GM13976 (cell line): Measurements from ENCODE around the gene UAP1.

Experiments used
- DNase-seq: peaks from one replicate; pipeline ENCODE4 v3.0.0; 2012; ENCODE audit warnings: low spot score
- in situ Hi-C: fragments of 300-500 bp; cut with MboI; formaldehyde crosslinking; loops from one replicate; pipeline ENCODE4 v1.12.0; 2022; ENCODE audit warnings: low sequenced_read_pairs, mixed read lengths, inconsistent platforms; ENCODE audit not compliant: unreplicated experiment
- TF ChIP-seq, protein P1 (sequence below): IDR thresholded peaks from 2 replicates; pipeline ENCODE4 v1.5.1; 2012; ENCODE audit warnings: borderline replicate concordance, mild to moderate bottlenecking; ENCODE audit not compliant: insufficient read depth; ENCODE audit errors: extremely low read depth, missing control alignments, control extremely low read depth

Gene UAP1

DNA sequence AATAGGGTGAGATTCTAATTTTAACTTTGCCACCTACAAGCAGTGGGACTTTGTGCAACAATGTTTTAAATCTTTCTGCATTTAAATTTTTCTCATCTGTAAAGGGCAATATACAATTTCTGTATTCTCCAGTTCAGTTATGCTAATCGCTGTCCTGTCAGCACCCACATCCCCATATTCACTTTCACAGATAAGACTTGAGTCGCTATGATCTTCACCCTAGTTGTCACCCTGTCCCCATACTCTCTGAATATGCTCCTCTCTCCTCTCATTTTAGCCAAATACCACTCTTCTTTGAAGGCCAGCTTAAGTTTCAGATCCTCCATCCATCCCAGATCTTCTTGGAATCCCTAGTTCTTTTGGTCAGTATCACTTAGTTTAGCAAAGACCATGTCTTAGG lies 79.6 kb downstream of the UAP1 start:
- in situ Hi-C loops = no loop called here
- DNase-seq = no peak
- TF ChIP-seq, protein P1, sequence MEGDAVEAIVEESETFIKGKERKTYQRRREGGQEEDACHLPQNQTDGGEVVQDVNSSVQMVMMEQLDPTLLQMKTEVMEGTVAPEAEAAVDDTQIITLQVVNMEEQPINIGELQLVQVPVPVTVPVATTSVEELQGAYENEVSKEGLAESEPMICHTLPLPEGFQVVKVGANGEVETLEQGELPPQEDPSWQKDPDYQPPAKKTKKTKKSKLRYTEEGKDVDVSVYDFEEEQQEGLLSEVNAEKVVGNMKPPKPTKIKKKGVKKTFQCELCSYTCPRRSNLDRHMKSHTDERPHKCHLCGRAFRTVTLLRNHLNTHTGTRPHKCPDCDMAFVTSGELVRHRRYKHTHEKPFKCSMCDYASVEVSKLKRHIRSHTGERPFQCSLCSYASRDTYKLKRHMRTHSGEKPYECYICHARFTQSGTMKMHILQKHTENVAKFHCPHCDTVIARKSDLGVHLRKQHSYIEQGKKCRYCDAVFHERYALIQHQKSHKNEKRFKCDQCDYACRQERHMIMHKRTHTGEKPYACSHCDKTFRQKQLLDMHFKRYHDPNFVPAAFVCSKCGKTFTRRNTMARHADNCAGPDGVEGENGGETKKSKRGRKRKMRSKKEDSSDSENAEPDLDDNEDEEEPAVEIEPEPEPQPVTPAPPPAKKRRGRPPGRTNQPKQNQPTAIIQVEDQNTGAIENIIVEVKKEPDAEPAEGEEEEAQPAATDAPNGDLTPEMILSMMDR = no peak

DNA sequence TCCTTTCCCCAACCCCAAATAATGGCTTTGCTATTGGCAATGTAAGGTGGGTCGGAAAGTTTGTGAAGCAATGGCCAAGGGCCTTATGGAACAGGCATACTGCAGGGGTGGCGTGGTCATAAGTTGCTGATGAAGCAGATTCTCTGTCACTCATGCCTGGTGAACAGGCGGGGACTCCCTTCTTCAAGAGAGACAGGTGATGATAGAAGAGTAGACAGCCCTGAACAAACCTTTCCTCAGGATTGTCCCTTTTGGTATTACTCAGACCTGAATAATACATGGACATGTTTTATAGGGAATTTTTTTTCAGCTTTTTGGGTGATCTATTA lies 83.4 kb downstream of the UAP1 start:
- in situ Hi-C loops = no loop called here
- no peak for DNase-seq
- TF ChIP-seq, protein P1 = no peak

DNA sequence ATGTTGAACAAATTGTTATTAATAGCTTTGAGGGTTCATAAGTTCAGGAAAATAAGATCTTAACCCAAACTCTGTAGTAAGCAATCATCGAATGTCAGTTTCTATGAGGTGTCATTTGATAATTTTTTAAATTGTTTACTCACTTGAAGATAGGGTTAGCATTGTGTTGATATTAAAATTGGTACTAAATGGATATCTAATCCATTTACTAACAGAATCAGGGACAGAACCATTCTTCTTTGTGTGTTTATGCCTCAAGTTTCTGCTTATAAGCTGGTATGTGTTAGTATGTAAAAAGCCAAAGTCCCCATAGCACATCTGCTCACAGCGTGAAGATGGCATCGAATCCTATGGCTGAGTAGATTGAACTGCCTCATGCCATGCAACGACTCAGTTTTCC lies 84.1 kb downstream of the UAP1 start:
- no peak for DNase-seq
- in situ Hi-C loops = no loop called here
- TF ChIP-seq, protein P1 = no peak

DNA sequence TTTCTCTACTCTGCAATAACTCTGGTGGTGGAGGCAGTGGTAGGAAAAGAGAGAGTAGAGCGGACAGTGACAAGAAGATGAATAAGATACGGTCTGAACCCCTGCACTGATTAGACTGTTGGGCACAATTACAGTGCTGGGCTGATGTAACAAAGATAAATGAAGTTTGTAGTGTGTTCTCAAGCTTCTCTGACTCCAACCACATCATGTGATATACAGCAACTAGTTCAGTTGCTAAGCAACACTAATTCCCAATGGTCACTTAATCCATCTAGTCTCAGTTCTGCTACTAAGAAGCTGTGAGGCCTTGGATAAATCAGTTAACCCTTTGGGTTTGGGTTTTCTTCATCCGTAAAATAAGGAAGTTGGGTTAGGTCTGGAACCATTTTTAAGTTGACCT lies 88.1 kb downstream of the UAP1 start:
- in situ Hi-C loops = no loop called here
- TF ChIP-seq, protein P1 = no peak
- no peak for DNase-seq
